ACC112 (cell line): Measurements from ENCODE around the gene USP22.

ENCODE experiments used
- H2AFZ ChIP-seq: fragments of 200-600 bp; sonication (generic); one replicate; pipeline ENCODE4 v1.6.0; 2017; ENCODE audit warnings: antibody characterized with exemption, low read length; ENCODE audit not compliant: unreplicated experiment
- H3K27ac ChIP-seq: fragments of 200-600 bp; sonication (generic); 2 replicates; pipeline ENCODE4 v1.5.1; 2014; ENCODE audit warnings: low read depth, mild to moderate bottlenecking, antibody characterized with exemption, low read length, moderate library complexity
- H3K27me3 ChIP-seq: fragments of 200-600 bp; sonication (generic); 2 replicates; pipeline ENCODE4 v1.6.1; 2014; ENCODE audit warnings: mild to moderate bottlenecking, antibody characterized with exemption, low read length, moderate library complexity, mixed read lengths; ENCODE audit not compliant: insufficient read depth
- H3K36me3 ChIP-seq: fragments of 200-600 bp; sonication (generic); 2 replicates; pipeline ENCODE4 v1.6.1; 2016; ENCODE audit warnings: mild to moderate bottlenecking, antibody characterized with exemption, low read length, moderate library complexity, mixed read lengths; ENCODE audit not compliant: insufficient read depth
- H3K4me1 ChIP-seq: fragments of 200-600 bp; sonication (generic); one replicate; pipeline ENCODE4 v1.6.1; 2016; ENCODE audit warnings: low read length, mixed read lengths; ENCODE audit not compliant: insufficient read depth, unreplicated experiment, control insufficient read depth
- H3K4me3 ChIP-seq: fragments of 200-600 bp; sonication (generic); 2 replicates; pipeline ENCODE4 v1.5.1; 2014; ENCODE audit warnings: mild to moderate bottlenecking, low read depth, low read length
- H3K79me2 ChIP-seq: fragments of 200-600 bp; sonication (generic); one replicate; pipeline ENCODE4 v1.6.0; 2016; ENCODE audit warnings: low read length; ENCODE audit not compliant: control insufficient read depth, unreplicated experiment, insufficient read depth

Gene USP22

DNA sequence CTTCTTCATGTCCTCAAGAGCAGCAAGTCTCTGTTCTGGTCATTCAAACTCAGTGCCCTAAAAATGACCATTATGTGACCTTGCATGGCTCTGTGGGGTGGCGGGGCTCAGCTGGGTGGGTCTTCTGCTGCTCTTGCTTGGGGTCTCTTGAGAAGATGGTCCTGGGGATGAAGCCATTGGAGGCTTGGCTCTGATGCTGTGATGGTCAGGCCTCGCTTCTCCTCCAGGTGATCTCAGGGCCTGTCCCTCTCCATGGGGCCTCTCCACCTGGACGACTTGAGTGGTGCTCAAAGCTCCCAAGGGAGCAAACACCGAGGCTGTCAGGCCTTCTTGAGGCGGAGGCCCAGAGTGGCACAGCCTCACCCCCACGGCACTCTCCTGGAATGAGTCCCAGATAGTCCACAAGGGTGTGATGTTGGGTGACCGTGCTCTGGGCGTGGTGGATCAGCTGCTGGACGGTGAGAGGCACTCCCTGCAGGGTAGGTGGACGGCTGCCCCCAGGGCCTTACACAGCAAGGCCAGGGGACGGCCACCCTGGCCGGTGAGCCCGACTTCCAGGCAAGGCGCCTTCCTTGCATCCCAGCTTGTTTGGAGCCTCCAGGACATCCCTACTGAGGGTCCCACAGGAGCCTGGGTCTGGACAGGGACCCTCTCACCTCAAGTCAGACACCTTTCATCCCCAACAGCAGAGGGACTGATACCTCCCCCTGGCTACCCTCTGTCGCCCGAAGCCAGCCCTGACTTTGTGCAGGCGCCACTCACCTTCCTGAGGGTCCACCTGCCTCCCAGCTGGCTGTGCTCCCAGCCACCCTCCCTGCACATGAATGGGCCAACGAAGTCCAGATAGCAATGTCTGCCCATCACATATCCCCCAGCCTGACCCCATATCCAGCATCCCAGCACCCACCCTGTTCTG lies 48.7 kb downstream of the USP22 start:
- Histone ChIP-seq H3K27ac (no peak overlapping the region), H3K79me2 (no peaks in the 10 kb centered on the region), H3K4me1 (peaks cover 6% of the 10 kb centered on the region), H3K36me3 (no peaks in the 10 kb centered on the region), H3K27me3 (no peaks in the 10 kb centered on the region), H3K4me3 (no peak overlapping the region), H2AFZ (no peak overlapping the region)

GRCh38 chr17:20992987-20993862 lies 49.6 kb downstream of the USP22 start:
- Histone ChIP-seq H2AFZ (no peak overlapping the region), H3K36me3 (no peaks in the 10 kb centered on the region), H3K79me2 (no peaks in the 10 kb centered on the region), H3K4me1 (peaks cover 3% of the 10 kb centered on the region), H3K27ac (no peak overlapping the region), H3K27me3 (no peaks in the 10 kb centered on the region), H3K4me3 (no peak overlapping the region)

DNA sequence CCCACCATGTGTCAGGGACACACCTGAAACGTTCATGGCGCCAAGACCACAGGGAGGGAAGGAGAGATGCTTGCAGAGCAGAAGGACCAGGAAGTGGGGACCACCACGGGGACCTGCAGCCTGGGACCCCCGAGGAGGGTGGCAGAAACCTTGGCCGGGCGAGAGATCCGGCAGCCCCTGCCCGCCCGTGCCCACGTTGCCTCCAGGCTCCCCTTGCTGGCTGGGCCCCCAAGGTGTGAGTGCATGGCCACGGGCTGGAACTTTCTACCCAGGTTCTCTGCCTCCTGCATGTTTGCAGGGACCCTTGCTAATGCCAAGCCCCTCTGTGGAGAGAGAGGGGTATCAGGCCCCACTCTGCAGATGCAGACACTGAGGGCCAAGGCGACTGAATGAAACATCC lies 50.4 kb downstream of the USP22 start:
- no peaks in the 10 kb centered on the region for H3K27me3 ChIP-seq
- H3K4me1 ChIP-seq: peaks cover 3% of the 10 kb centered on the region
- no peak overlapping the region for H3K27ac ChIP-seq
- H3K4me3 ChIP-seq: no peak overlapping the region
- H3K36me3 ChIP-seq: no peaks in the 10 kb centered on the region
- H2AFZ ChIP-seq: no peak overlapping the region
- no peaks in the 10 kb centered on the region for H3K79me2 ChIP-seq

GRCh38 chr17:20991276-20992037 lies 51.4 kb downstream of the USP22 start:
- Histone ChIP-seq H3K36me3 (no peaks in the 10 kb centered on the region), H3K4me1 (peaks cover 3% of the 10 kb centered on the region), H3K79me2 (no peaks in the 10 kb centered on the region), H2AFZ (no peak overlapping the region), H3K27ac (no peak overlapping the region), H3K27me3 (no peaks in the 10 kb centered on the region), H3K4me3 (no peak overlapping the region)

GRCh38 chr17:20989991-20990855 lies 52.6 kb downstream of the USP22 start:
- no peak overlapping the region for H3K4me3 ChIP-seq
- H3K36me3 ChIP-seq: no peaks in the 10 kb centered on the region
- no peaks in the 10 kb centered on the region for H3K27me3 ChIP-seq
- no peak overlapping the region for H2AFZ ChIP-seq
- H3K79me2 ChIP-seq: no peaks in the 10 kb centered on the region
- H3K4me1 ChIP-seq: peaks cover 3% of the 10 kb centered on the region
- H3K27ac ChIP-seq: no peak overlapping the region

DNA sequence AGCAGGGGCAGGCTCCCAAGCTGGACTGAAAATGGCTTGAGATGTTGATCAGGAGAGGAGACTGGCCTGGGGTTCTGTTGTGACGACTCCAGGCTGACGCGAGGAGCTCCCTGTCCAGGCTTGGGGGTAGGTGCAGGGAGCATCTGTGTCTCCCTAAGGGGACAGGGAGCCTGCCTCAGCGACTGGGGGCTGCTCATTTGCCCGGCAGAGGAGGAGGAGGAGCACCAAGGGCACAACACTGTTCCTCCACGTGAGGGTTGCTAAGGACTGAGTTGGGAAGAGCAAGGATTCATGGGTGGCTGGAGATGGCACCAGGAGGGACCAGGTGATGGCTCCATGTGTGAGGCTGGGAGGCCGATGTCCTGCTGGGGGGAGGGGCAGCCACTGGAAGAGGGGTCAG lies 53.3 kb downstream of the USP22 start:
- H3K27ac ChIP-seq: no peak overlapping the region
- H3K4me3 ChIP-seq: no peak overlapping the region
- H3K27me3 ChIP-seq: no peaks in the 10 kb centered on the region
- no peaks in the 10 kb centered on the region for H3K36me3 ChIP-seq
- H3K4me1 ChIP-seq: peaks cover 3% of the 10 kb centered on the region
- H2AFZ ChIP-seq: no peak overlapping the region
- H3K79me2 ChIP-seq: no peaks in the 10 kb centered on the region

DNA sequence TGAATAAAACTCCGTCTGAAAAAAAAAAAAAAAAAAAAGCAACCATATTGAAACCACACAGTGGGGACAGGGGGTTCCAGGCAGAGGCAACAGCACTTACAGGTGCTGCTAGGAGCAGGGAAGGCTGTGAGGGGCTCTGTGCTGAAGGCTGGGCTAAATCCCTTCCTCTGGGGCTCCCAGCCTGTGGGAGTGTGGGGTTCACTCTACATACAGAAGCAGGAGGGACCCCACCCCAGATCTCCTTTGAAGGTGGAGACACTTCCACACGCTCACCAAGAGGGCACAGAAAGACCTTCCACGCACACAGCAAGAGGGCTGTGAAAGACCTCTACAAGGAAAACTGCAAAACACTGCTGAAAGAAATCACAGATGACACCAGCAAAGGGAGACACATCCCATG lies 53.9 kb downstream of the USP22 start:
- Histone ChIP-seq H3K36me3 (no peaks in the 10 kb centered on the region), H3K4me3 (no peak overlapping the region), H3K27ac (no peak overlapping the region), H3K79me2 (no peaks in the 10 kb centered on the region), H3K27me3 (no peaks in the 10 kb centered on the region), H2AFZ (no peak overlapping the region), H3K4me1 (peaks cover 3% of the 10 kb centered on the region)

DNA sequence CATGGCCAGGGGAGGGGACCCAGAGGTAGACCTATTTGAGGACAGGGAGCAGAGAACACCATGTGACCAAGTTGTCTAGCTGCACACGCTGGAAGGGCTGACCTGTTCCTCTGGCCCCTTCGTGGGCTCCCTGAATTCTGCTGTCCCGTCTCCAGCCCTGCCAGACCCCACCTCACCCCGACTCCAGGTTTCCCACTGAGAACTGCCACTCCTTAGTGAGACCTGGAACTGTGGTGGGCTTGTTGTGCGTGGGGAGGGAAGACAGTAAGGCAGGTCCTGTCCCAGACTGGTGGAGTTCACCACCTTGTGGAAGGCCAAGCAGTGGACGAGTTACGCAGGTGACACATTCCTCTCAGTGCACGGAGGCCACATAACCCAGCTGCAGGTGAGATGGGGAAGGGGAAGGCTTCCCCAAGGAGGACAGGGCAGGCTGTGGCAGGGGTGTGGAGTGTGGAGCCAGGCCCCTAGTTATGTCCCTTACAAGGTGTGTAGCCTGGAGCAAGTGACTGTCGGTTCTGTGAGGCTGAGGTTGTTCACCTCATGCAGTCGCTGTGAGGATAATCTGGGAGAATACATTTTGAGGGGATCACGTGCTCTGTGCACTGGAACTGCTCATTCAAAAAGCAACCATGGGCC lies 54.7 kb downstream of the USP22 start:
- no peaks in the 10 kb centered on the region for H3K27me3 ChIP-seq
- H3K27ac ChIP-seq: no peak overlapping the region
- no peak overlapping the region for H2AFZ ChIP-seq
- H3K4me3 ChIP-seq: no peak overlapping the region
- peaks cover under 1% of the 10 kb centered on the region for H3K4me1 ChIP-seq
- no peaks in the 10 kb centered on the region for H3K79me2 ChIP-seq
- H3K36me3 ChIP-seq: no peaks in the 10 kb centered on the region

- no peak overlapping the region for H3K4me3 ChIP-seq
- H3K27ac ChIP-seq: no peak overlapping the region
- H3K4me1 ChIP-seq: no peaks in the 10 kb centered on the region
- H3K36me3 ChIP-seq: no peaks in the 10 kb centered on the region
- peaks cover under 1% of the 10 kb centered on the region; the same call in 1 of the 2 replicates for H3K27me3 ChIP-seq
- H2AFZ ChIP-seq: no peak overlapping the region
- no peaks in the 10 kb centered on the region for H3K79me2 ChIP-seq
Observed at GRCh38 chr17:20987511-20987910, 55.3 kb downstream of the USP22 start.
